ENCODE measurements around the gene PQBP1. TPM values are rescaled to one million over a fixed set of nuclear protein-coding genes. Genes with fewer than 3 reads are reported as not detected.

The PQBP1 gene
- total and polyA plus RNA-seq, 2 of the 13 experiments (the other 11 are each of a cell fraction or from before 2014, with no cell fraction given): 58.1 to 80.9 TPM

DNA sequence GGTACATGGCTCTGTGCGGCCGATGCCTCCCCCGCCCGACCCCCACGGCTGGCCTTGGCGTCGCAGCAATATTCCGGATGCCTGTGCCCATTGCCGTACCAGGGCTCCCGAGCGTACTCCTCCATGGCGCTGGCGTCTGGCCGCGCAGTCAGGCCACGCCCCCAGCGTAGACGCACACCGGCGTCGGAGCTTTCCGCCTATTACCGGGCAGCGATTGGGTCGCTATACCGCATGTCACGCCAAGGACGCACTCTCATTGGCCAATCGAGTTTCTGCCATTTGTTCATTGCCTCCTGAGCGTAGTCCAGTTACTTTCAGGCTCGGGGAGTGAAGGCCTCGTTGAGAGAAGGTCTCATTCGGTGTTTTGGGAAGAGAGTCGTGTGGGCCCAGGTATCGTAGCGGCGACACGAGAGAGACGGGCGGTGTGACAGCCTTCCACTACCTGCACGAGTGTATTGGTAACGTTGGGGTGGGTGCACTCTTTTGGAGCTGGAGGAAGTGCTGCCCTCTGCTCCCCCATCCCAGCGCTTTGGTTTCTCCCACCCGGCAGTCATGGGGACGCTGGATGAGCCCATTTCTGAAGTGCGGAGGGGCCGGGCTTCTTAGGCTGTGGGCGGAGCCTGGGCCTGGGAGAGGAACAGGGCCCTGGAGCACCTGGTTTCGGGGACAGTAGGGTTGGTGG is at the start of gene PQBP1, which contains the start of gene TIMM17B (continued):
- TF ChIP-seq, protein P1, sequence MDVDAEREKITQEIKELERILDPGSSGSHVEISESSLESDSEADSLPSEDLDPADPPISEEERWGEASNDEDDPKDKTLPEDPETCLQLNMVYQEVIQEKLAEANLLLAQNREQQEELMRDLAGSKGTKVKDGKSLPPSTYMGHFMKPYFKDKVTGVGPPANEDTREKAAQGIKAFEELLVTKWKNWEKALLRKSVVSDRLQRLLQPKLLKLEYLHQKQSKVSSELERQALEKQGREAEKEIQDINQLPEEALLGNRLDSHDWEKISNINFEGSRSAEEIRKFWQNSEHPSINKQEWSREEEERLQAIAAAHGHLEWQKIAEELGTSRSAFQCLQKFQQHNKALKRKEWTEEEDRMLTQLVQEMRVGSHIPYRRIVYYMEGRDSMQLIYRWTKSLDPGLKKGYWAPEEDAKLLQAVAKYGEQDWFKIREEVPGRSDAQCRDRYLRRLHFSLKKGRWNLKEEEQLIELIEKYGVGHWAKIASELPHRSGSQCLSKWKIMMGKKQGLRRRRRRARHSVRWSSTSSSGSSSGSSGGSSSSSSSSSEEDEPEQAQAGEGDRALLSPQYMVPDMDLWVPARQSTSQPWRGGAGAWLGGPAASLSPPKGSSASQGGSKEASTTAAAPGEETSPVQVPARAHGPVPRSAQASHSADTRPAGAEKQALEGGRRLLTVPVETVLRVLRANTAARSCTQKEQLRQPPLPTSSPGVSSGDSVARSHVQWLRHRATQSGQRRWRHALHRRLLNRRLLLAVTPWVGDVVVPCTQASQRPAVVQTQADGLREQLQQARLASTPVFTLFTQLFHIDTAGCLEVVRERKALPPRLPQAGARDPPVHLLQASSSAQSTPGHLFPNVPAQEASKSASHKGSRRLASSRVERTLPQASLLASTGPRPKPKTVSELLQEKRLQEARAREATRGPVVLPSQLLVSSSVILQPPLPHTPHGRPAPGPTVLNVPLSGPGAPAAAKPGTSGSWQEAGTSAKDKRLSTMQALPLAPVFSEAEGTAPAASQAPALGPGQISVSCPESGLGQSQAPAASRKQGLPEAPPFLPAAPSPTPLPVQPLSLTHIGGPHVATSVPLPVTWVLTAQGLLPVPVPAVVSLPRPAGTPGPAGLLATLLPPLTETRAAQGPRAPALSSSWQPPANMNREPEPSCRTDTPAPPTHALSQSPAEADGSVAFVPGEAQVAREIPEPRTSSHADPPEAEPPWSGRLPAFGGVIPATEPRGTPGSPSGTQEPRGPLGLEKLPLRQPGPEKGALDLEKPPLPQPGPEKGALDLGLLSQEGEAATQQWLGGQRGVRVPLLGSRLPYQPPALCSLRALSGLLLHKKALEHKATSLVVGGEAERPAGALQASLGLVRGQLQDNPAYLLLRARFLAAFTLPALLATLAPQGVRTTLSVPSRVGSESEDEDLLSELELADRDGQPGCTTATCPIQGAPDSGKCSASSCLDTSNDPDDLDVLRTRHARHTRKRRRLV (CRISPR knock-in tag; IDR thresholded peaks at IDR 0.05): no peak
- TF ChIP-seq TP53 (CRISPR knock-in tag; conservative IDR thresholded peaks at IDR 0.05) (no peak), ELF3 (CRISPR knock-in tag; IDR thresholded peaks at IDR 0.05) (no peak), ZNF564 (CRISPR knock-in tag; IDR thresholded peaks at IDR 0.05) (peak; percentile 25; the same call in 1 of the 2 replicates), RFXAP (CRISPR knock-in tag; IDR thresholded peaks at IDR 0.05; ENCODE audit: borderline replicate concordance) (peak; percentile 88), ZMAT3 (CRISPR knock-in tag; conservative IDR thresholded peaks at IDR 0.05) (peak; percentile 45; the same call in 1 of the 2 replicates), SOX6 (IDR thresholded peaks at IDR 0.05) (no peak), SOX6 (CRISPR knock-in tag; IDR thresholded peaks at IDR 0.05) (peak; percentile 27; the same call in 1 of the 2 replicates), ZNF615 (CRISPR knock-in tag; IDR thresholded peaks at IDR 0.05; ENCODE audit: borderline replicate concordance) (no peak), ZNF232 (CRISPR knock-in tag; IDR thresholded peaks at IDR 0.05; ENCODE audit: borderline replicate concordance) (peak; percentile 34; the same call in 1 of the 2 replicates), ZNF788 (CRISPR knock-in tag; IDR thresholded peaks at IDR 0.05; ENCODE audit: borderline replicate concordance) (peak; percentile 25; the same call in 1 of the 2 replicates), TOPORS (CRISPR knock-in tag; IDR thresholded peaks at IDR 0.05) (no peak), RBFOX2 (IDR thresholded peaks at IDR 0.05; ENCODE audit: low read depth, low read length) (peak; percentile 85), POLR2A (IDR thresholded peaks at IDR 0.05; ENCODE audit: insufficient read depth in 1 of 2, low read depth in 2 of 2, low read length in 2 of 2) (peak in 1 of 2 experiments; percentile 94; a peak in 2 of 4 replicates), ZSCAN21 (CRISPR knock-in tag; IDR thresholded peaks at IDR 0.05; ENCODE audit: borderline replicate concordance) (no peak), SOX13 (IDR thresholded peaks at IDR 0.05) (no peak), SOX13 (CRISPR knock-in tag; conservative IDR thresholded peaks at IDR 0.05 in 1 of 2, IDR thresholded peaks at IDR 0.05 in 1 of 2) (no peak), CREB1 (IDR thresholded peaks at IDR 0.05) (peak; percentile 80), CREB1 (CRISPR knock-in tag; IDR thresholded peaks at IDR 0.05) (peak; percentile 88), CHCHD3 (CRISPR knock-in tag; IDR thresholded peaks at IDR 0.05) (no peak), YY1 (IDR thresholded peaks at IDR 0.05; ENCODE audit: insufficient read depth, insufficient replicate concordance, low read depth, low read length) (peak; percentile 73)
- TF ChIP-seq, protein P2, sequence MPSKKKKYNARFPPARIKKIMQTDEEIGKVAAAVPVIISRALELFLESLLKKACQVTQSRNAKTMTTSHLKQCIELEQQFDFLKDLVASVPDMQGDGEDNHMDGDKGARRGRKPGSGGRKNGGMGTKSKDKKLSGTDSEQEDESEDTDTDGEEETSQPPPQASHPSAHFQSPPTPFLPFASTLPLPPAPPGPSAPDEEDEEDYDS (CRISPR knock-in tag; IDR thresholded peaks at IDR 0.05): peak; percentile 84
- TF ChIP-seq, protein P3, sequence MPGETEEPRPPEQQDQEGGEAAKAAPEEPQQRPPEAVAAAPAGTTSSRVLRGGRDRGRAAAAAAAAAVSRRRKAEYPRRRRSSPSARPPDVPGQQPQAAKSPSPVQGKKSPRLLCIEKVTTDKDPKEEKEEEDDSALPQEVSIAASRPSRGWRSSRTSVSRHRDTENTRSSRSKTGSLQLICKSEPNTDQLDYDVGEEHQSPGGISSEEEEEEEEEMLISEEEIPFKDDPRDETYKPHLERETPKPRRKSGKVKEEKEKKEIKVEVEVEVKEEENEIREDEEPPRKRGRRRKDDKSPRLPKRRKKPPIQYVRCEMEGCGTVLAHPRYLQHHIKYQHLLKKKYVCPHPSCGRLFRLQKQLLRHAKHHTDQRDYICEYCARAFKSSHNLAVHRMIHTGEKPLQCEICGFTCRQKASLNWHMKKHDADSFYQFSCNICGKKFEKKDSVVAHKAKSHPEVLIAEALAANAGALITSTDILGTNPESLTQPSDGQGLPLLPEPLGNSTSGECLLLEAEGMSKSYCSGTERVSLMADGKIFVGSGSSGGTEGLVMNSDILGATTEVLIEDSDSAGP (CRISPR knock-in tag; IDR thresholded peaks at IDR 0.05; ENCODE audit: borderline replicate concordance): peak; percentile 33
